ENCODE measurements around the gene DIS3L2.

Gene DIS3L2

DNA sequence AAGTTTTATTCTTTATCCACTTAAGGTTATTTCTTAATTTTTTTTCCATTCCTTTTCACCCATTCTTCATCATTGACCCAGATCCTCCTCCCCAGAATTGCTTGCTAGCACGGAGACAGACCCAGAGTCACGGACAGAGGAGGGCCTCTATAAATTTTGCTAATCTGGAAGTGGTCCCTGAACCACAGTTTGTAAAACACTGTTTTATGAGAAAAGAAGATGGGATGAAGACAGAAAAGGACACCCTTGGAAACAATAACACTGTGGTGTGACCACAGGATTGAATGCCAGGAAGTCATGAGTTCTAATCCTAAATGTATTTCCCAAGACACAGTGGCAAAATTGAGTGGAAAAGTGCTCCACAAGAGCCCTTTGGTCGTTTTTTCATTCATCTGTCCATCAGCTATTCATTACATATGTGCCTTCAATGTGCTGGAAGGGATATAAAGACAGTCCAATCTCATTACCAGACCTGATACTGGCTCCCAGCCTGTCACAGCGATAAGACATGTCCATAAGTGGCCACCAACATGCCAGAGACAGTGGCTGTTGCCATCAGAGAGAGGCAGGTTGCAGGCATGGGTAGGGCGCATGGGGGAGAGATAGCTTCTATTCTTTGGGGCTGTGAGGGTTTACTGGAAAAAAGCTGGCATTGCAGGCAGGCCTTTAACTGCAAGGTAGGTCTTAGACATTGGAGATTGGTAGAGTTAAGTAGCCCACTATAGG, 241.8 kb downstream of the DIS3L2 start:
- CTCF ChIA-PET: interaction anchor here (1.2 kb wide), 1 partner anchor 33 kb away, joined by 3 read pairs; no protein-coding TSS in a partner anchor
- no peak for DNase-seq (ENCODE audit: extremely low spot score)
- POLR2A ChIA-PET: no interaction called here
- TF ChIP-seq, protein P1, sequence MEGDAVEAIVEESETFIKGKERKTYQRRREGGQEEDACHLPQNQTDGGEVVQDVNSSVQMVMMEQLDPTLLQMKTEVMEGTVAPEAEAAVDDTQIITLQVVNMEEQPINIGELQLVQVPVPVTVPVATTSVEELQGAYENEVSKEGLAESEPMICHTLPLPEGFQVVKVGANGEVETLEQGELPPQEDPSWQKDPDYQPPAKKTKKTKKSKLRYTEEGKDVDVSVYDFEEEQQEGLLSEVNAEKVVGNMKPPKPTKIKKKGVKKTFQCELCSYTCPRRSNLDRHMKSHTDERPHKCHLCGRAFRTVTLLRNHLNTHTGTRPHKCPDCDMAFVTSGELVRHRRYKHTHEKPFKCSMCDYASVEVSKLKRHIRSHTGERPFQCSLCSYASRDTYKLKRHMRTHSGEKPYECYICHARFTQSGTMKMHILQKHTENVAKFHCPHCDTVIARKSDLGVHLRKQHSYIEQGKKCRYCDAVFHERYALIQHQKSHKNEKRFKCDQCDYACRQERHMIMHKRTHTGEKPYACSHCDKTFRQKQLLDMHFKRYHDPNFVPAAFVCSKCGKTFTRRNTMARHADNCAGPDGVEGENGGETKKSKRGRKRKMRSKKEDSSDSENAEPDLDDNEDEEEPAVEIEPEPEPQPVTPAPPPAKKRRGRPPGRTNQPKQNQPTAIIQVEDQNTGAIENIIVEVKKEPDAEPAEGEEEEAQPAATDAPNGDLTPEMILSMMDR (IDR thresholded peaks at IDR 0.05; ENCODE audit: control extremely low read depth, extremely low read depth, low read depth, missing control alignments): no peak

DNA sequence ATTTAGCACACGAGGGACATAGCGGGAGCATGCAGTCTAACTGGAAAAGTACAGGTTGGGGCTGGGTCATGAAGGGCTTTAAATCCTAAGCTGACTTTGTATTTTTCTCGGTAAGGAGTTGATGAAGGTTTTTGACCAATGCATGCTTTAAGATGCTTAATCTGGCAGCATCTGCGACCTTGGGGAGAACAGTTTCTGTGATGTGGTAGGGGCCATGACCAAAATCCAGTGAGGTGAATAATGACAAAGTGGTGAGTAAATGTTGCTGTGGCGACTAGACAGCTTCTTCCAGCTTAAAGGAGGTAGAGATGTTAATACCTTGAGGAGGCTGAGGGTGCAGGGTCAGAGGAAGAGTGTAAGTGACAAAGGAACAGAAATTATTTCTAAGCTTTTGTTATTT, 242.4 kb downstream of the DIS3L2 start:
- ChIA-PET CTCF (interaction anchor here (1.2 kb wide), 1 partner anchor 32 kb away, joined by 3 read pairs; no protein-coding TSS in a partner anchor), POLR2A (no interaction called here)
- TF ChIP-seq, protein P1 (IDR thresholded peaks at IDR 0.05; ENCODE audit: control extremely low read depth, extremely low read depth, low read depth, missing control alignments): no peak
- DNase-seq (ENCODE audit: extremely low spot score): no peak

DNA sequence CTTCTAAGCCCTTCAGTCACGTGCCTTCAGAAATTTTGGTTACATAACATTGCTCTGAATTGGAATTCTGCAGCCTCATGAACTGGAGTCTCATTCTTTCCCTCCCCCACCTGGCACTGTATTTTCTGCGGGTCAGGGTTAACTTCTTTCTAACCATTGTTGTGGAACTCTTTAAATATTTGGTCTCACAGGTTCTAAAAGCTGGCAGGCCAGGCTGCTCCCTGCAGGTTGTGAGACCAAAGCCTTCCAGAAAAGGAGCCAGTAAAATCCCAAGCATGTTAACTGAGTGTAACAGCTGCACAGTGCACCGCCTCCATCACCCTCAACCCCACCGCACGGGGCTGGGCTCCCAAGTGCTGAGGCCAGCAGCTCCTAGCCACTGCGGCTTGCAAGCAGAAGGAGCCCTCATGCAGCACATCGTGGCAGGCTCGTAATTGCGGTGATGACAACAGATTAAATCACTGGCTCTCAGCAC, 243.0 kb downstream of the DIS3L2 start:
- POLR2A ChIA-PET: no interaction called here
- DNase-seq (ENCODE audit: extremely low spot score): no peak
- TF ChIP-seq, protein P1 (IDR thresholded peaks at IDR 0.05; ENCODE audit: control extremely low read depth, extremely low read depth, low read depth, missing control alignments): no peak
- CTCF ChIA-PET: interaction anchor here (1.2 kb wide), 1 partner anchor 32 kb away, joined by 3 read pairs; no protein-coding TSS in a partner anchor

DNA sequence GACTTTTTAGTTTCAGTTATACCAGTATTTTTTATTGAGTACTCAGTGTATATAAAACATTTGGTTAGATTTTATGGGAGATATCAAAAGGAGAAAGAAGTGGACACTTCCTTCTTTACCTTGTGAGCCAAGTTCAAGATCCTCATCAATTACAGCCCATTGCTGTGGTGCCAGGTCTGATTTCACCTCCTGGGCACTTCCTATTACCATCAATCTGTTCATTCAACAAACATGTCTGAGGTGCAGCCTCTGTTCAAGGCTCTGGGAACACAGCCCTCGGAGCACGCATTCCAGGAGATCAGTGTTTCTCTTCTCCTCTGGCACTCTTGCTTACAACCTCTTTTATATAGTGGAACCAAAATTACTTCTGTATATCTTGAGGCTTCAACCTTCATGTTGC, 245.7 kb downstream of the DIS3L2 start:
- DNase-seq (ENCODE audit: extremely low spot score): no peak
- POLR2A ChIA-PET: no interaction called here
- TF ChIP-seq, protein P1 (IDR thresholded peaks at IDR 0.05; ENCODE audit: control extremely low read depth, extremely low read depth, low read depth, missing control alignments): no peak
- CTCF ChIA-PET: no interaction called here

DNA sequence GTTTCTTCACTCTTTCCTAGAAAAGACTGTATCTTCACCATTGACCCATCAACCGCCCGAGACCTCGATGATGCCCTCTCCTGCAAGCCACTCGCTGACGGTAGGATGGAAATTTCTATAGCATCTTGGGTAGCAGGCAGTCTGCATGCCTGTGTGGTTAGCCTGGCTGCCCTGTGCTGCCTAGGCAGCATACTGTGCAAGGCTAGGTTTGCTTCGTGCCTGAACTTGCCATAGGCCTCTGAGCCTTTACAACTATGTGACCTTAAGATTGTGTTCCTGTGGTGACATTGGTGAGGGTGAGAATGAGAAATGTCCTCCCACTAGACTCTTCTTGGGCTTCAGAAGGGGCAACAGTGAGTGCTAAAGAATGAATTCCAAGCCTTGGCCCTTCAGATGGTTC, 248.8 kb downstream of the DIS3L2 start:
- ChIA-PET CTCF (no interaction called here), POLR2A (no interaction called here)
- no peak for DNase-seq (ENCODE audit: extremely low spot score)
- TF ChIP-seq, protein P1 (IDR thresholded peaks at IDR 0.05; ENCODE audit: control extremely low read depth, extremely low read depth, low read depth, missing control alignments): no peak

DNA sequence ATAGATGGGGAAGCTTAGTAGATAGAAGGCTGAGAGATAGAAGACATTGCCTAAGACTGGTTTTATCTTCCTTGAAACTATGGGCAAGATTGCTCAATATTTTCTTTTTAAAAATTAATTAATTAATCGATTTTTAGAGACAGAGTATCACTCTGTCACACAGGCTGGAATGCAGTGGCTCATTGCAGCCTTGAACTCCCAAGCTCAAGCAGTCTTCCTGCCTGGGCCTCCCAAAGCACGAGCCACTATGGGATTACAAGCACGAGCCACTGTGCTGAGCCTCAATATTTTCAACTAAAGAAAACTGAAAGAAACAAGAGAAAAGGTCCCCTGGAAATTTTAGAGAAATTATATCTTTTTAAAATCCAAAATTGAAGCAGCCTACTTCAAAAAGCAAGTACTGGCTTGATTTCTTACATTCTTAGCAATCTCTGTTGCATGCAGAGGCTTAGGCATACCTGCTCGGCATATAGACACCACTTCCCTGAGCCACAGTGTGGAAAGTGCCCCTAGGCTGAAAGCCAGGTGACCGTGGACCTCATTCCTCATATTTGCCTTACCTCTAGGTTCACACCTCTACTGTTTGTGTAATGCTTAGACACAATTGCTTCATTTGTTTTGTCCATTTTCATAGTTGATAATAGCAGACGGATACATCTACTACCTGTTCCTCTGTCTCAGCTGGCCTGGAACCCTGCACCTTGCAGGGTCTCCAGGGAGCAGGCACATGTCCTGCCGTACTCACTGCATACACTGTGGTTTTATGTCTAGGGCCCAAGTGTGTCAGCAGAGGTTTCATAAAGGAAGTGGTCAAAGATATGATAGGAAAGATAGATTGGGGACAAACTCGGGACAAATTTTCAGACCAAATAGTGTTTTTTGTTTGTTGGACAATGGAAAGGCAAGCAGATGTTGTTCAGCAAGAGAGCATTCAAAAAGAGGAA, 250.5 kb downstream of the DIS3L2 start:
- TF ChIP-seq, protein P1 (IDR thresholded peaks at IDR 0.05; ENCODE audit: control extremely low read depth, extremely low read depth, low read depth, missing control alignments): no peak
- CTCF ChIA-PET: interaction anchor here (1.1 kb wide), 1 partner anchor 9 kb away, joined by 3 read pairs; no protein-coding TSS in a partner anchor
- POLR2A ChIA-PET: no interaction called here
- DNase-seq (ENCODE audit: extremely low spot score): no peak
